ENCODE measurements around the gene TANGO6. TPM values are rescaled to one million over a fixed set of nuclear protein-coding genes. Genes with fewer than 3 reads are reported as not detected.

Gene TANGO6
- total RNA-seq, 1 experiment from 2014 or later = 18.2 TPM

DNA sequence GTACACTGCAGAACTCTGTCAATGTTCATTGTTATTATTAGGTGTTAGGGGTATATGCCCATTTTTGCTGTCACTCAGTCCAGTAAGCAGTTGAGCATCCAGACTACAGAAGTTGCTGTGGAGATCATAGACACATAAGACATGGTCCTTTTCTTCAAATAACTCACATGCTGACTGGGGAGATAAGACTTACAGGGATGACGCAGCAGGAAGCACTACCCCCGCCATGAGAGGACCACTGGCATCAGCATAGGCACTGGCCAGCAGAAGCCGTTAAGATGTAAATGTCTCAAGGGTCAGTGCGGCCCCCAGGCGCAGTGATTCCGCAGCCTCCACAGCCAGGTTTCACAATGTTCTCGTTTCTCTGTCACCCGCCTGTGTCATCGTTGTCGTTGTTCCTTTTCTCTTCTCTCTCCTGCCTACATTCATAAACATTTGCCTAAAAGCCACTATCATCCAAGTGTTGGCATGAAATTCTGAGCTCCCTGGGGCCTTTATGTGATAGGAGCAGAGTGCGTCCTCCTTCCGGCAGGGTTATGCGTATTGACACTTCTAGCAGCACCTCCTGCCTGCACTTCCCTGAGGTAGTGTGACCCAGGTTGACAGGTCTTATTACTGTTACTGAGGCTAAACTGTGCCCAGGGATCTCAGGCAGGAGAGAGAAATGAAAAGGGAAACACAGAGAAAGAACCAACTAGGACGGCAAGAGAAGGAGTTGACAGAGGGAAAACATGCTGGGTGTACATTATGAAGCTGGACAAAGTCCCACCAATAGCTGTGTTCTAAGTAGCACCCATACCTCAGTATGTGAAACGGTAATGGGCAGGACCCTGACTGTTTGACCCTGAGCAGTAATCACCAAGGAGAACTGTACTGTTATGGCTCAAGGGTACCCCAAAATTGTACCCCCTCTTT lies 17.9 kb downstream of the TANGO6 start:
- Mint-ChIP-seq H3K36me3 (ENCODE audit: insufficient read depth, unreplicated experiment) (no peaks in the 10 kb centered on the region), H3K27ac (ENCODE audit: unreplicated experiment) (no peak overlapping the region), H3K4me1 (ENCODE audit: low read depth, unreplicated experiment) (peaks cover 6% of the 10 kb centered on the region), H3K9me3 (ENCODE audit: unreplicated experiment) (no peaks in the 10 kb centered on the region), H3K27me3 (ENCODE audit: insufficient read depth, unreplicated experiment) (no peaks in the 10 kb centered on the region), H3K4me3 (ENCODE audit: unreplicated experiment) (no peak overlapping the region)
- intact Hi-C loops (cut with micrococcal nuclease; ENCODE audit: unreplicated experiment) = no loop called here
- no TSS peak for BruUV-seq (replicated peaks)
- Histone ChIP-seq H3K4me3 (ENCODE audit: low read depth, low read length) (no peak overlapping the region), H3K27me3 (replicated peaks; ENCODE audit: control insufficient read depth, insufficient read depth, low read length) (no peaks in the 10 kb centered on the region), H3K4me1 (no peaks in the 10 kb centered on the region), H3K36me3 (ENCODE audit: control insufficient read depth, insufficient read depth, low read length) (no peaks in the 10 kb centered on the region), H3K9me3 (no peaks in the 10 kb centered on the region)
- CTCF ChIA-PET = no interaction called here
- DNase-seq = no peak
- POLR2A ChIA-PET = no interaction called here
- TF ChIP-seq, protein P1, sequence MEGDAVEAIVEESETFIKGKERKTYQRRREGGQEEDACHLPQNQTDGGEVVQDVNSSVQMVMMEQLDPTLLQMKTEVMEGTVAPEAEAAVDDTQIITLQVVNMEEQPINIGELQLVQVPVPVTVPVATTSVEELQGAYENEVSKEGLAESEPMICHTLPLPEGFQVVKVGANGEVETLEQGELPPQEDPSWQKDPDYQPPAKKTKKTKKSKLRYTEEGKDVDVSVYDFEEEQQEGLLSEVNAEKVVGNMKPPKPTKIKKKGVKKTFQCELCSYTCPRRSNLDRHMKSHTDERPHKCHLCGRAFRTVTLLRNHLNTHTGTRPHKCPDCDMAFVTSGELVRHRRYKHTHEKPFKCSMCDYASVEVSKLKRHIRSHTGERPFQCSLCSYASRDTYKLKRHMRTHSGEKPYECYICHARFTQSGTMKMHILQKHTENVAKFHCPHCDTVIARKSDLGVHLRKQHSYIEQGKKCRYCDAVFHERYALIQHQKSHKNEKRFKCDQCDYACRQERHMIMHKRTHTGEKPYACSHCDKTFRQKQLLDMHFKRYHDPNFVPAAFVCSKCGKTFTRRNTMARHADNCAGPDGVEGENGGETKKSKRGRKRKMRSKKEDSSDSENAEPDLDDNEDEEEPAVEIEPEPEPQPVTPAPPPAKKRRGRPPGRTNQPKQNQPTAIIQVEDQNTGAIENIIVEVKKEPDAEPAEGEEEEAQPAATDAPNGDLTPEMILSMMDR (IDR thresholded peaks at IDR 0.05; ENCODE audit: insufficient read depth in 1 of 2, low read depth in 1 of 2, low read length in 1 of 2, severe bottlenecking in 1 of 2, unreplicated experiment in 1 of 2) = no peak

DNA sequence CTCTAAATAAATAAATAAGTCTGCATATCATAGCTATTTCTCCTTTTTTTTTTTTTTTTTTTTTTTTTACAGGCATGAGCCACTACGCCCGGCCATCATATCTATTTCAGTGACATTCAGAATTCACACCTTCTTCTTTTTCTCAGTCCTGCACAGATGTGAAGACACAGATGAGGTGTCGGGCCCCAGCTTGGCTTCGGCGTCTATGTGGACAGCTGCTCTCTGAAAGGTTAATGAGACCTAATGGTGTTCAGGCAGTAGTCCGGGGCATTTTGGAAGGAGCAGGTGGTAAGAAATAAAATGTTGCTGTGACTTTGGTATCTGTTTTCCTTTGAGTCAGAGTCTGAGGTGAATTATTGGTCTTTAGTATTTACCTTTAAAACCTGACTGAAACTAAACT lies 23.6 kb downstream of the TANGO6 start:
- no peak overlapping the region for H3K4me3 ChIP-seq (ENCODE audit: low read depth, low read length)
- H3K4me3 Mint-ChIP-seq (ENCODE audit: unreplicated experiment) = no peak overlapping the region
- no peaks in the 10 kb centered on the region for H3K9me3 Mint-ChIP-seq (ENCODE audit: unreplicated experiment)
- no peaks in the 10 kb centered on the region for H3K27me3 ChIP-seq (replicated peaks; ENCODE audit: control insufficient read depth, insufficient read depth, low read length)
- no peaks in the 10 kb centered on the region for H3K27me3 Mint-ChIP-seq (ENCODE audit: insufficient read depth, unreplicated experiment)
- H3K4me1 Mint-ChIP-seq (ENCODE audit: low read depth, unreplicated experiment) = peaks cover 9% of the 10 kb centered on the region
- no peak for DNase-seq
- H3K36me3 ChIP-seq (ENCODE audit: control insufficient read depth, insufficient read depth, low read length) = no peaks in the 10 kb centered on the region
- H3K36me3 Mint-ChIP-seq (ENCODE audit: insufficient read depth, unreplicated experiment) = peaks cover 6% of the 10 kb centered on the region
- no TSS peak for BruUV-seq (replicated peaks)
- H3K4me1 ChIP-seq = peaks cover 18% of the 10 kb centered on the region
- intact Hi-C loops (cut with micrococcal nuclease; ENCODE audit: unreplicated experiment) = no loop called here
- H3K9me3 ChIP-seq = no peaks in the 10 kb centered on the region
- POLR2A ChIA-PET = interaction anchor here (0.6 kb wide), 2 partner anchors 77 to 209 kb away, joined by 4 read pairs; no protein-coding TSS in a partner anchor
- H3K27ac Mint-ChIP-seq (ENCODE audit: unreplicated experiment) = no peak overlapping the region
- CTCF ChIA-PET = interaction anchor here (0.6 kb wide), 1 partner anchor 19 kb away, joined by 3 read pairs; no protein-coding TSS in a partner anchor
- TF ChIP-seq, protein P1 (IDR thresholded peaks at IDR 0.05; ENCODE audit: insufficient read depth in 1 of 2, low read depth in 1 of 2, low read length in 1 of 2, severe bottlenecking in 1 of 2, unreplicated experiment in 1 of 2) = no peak

DNA sequence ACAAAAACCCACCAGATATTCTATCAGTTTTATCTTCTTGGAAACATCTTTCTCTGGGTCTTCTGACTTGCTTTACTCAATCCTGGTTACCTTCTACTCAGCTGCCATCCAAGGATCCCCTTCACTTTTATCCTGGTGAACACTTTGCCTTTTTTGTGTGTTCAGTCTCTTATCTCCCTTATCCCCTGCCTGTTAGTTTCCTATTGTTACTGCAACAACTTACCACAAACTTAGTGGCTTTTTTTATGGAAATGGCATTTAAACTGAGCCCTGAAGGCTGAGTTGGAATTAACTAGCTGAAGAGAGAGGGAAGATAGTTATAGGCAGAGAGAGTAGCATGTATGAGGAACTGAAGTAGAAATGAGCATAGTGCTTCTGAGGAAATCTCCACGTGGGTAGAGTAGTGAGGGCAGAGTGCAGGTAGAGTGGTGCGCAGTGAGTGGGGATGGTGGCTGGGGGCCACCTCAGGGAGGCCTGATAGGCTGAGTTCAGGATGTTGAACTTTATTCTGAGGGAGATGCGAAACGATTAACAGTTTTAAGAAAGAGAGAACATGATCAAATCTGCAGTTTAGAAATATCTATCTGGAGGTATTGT lies 26.3 kb downstream of the TANGO6 start:
- no TSS peak for BruUV-seq (replicated peaks)
- no peaks in the 10 kb centered on the region for H3K36me3 ChIP-seq (ENCODE audit: control insufficient read depth, insufficient read depth, low read length)
- intact Hi-C loops (cut with micrococcal nuclease; ENCODE audit: unreplicated experiment) = no loop called here
- peaks cover 15% of the 10 kb centered on the region for H3K36me3 Mint-ChIP-seq (ENCODE audit: insufficient read depth, unreplicated experiment)
- no peak overlapping the region for H3K4me3 Mint-ChIP-seq (ENCODE audit: unreplicated experiment)
- no peaks in the 10 kb centered on the region for H3K27me3 Mint-ChIP-seq (ENCODE audit: insufficient read depth, unreplicated experiment)
- no peak for DNase-seq
- peaks cover 39% of the 10 kb centered on the region for H3K4me1 ChIP-seq
- no peaks in the 10 kb centered on the region for H3K9me3 ChIP-seq
- peaks cover 24% of the 10 kb centered on the region for H3K4me1 Mint-ChIP-seq (ENCODE audit: low read depth, unreplicated experiment)
- TF ChIP-seq, protein P1 (IDR thresholded peaks at IDR 0.05; ENCODE audit: insufficient read depth in 1 of 2, low read depth in 1 of 2, low read length in 1 of 2, severe bottlenecking in 1 of 2, unreplicated experiment in 1 of 2) = no peak
- no peak overlapping the region for H3K4me3 ChIP-seq (ENCODE audit: low read depth, low read length)
- no peaks in the 10 kb centered on the region for H3K27me3 ChIP-seq (replicated peaks; ENCODE audit: control insufficient read depth, insufficient read depth, low read length)
- ChIA-PET CTCF (no interaction called here), POLR2A (no interaction called here)
- peak overlapping the region; percentile 5 for H3K27ac Mint-ChIP-seq (ENCODE audit: unreplicated experiment)
- no peaks in the 10 kb centered on the region for H3K9me3 Mint-ChIP-seq (ENCODE audit: unreplicated experiment)
